Nephron (organoid): Measurements from ENCODE around the gene EMD.

ENCODE experiments used
- H3K27ac Mint-ChIP-seq, 3 experiments: 2 replicates each; pipeline ENCODE4 v1.8.0; 2020; ENCODE audit warnings: mixed read lengths in 3 of 3, mild to moderate bottlenecking in 2 of 3, moderate library complexity in 1 of 3
- H3K27me3 Mint-ChIP-seq: 2 replicates; pipeline ENCODE4 v1.8.0; 2021; ENCODE audit warnings: low read depth, mild to moderate bottlenecking, moderate library complexity, mixed read lengths
- H3K36me3 Mint-ChIP-seq: 2 replicates; pipeline ENCODE4 v1.8.0; 2020; ENCODE audit warnings: low read depth, mixed read lengths
- H3K4me1 Mint-ChIP-seq: 2 replicates; pipeline ENCODE4 v1.8.0; 2020; ENCODE audit warnings: mixed read lengths
- H3K4me3 Mint-ChIP-seq, 3 experiments: 2 replicates each; pipeline ENCODE4 v1.8.0; 2020; ENCODE audit warnings: mild to moderate bottlenecking in 3 of 3, mixed read lengths in 3 of 3, moderate library complexity in 2 of 3
- H3K9me3 Mint-ChIP-seq: 2 replicates; pipeline ENCODE4 v1.8.0; 2020; ENCODE audit warnings: mixed read lengths
- CTCF ChIP-seq, 3 experiments: fragments of 200-600 bp; sonication (generic); IDR thresholded peaks; one replicate each; pipeline ENCODE4 v1.5.0; 2021; ENCODE audit warnings: antibody characterized with exemption in 3 of 3; ENCODE audit not compliant: unreplicated experiment in 3 of 3

The EMD gene

GRCh38 chrX:154351183-154352011 is 27.7 kb upstream of the EMD start:
- TF ChIP-seq CTCF (IDR thresholded peaks at IDR 0.05; ENCODE audit: unreplicated experiment in 3 of 3), result no peak
- H3K27ac Mint-ChIP-seq, result no peak overlapping the region
- peaks cover 13% of the 10 kb centered on the region for H3K36me3 Mint-ChIP-seq
- H3K9me3 Mint-ChIP-seq, result no peaks in the 10 kb centered on the region
- H3K27me3 Mint-ChIP-seq, result no peaks in the 10 kb centered on the region
- H3K4me1 Mint-ChIP-seq, result no peaks in the 10 kb centered on the region
- no peak overlapping the region for H3K4me3 Mint-ChIP-seq

GRCh38 chrX:154352012-154352401 is 27.1 kb upstream of the EMD start:
- Mint-ChIP-seq H3K4me1 (no peaks in the 10 kb centered on the region), H3K36me3 (peaks cover 13% of the 10 kb centered on the region), H3K27ac (no peak overlapping the region), H3K4me3 (no peak overlapping the region), H3K9me3 (no peaks in the 10 kb centered on the region), H3K27me3 (no peaks in the 10 kb centered on the region)
- no peak for TF ChIP-seq CTCF (IDR thresholded peaks at IDR 0.05; ENCODE audit: unreplicated experiment in 3 of 3)

- H3K36me3 Mint-ChIP-seq, result peaks cover 10% of the 10 kb centered on the region
- no peaks in the 10 kb centered on the region for H3K4me1 Mint-ChIP-seq
- H3K27ac Mint-ChIP-seq, result no peak overlapping the region
- H3K9me3 Mint-ChIP-seq, result no peaks in the 10 kb centered on the region
- TF ChIP-seq CTCF (IDR thresholded peaks at IDR 0.05; ENCODE audit: unreplicated experiment in 3 of 3), result no peak
- H3K4me3 Mint-ChIP-seq, result no peak overlapping the region
- H3K27me3 Mint-ChIP-seq, result no peaks in the 10 kb centered on the region
Measured at GRCh38 chrX:154352466-154352865, 26.6 kb upstream of the EMD start.

GRCh38 chrX:154353172-154353843 is 25.8 kb upstream of the EMD start:
- Mint-ChIP-seq H3K27ac (no peak overlapping the region), H3K4me3 (no peak overlapping the region), H3K9me3 (no peaks in the 10 kb centered on the region), H3K36me3 (peaks cover 10% of the 10 kb centered on the region), H3K4me1 (no peaks in the 10 kb centered on the region), H3K27me3 (no peaks in the 10 kb centered on the region)
- TF ChIP-seq CTCF (IDR thresholded peaks at IDR 0.05; ENCODE audit: unreplicated experiment in 3 of 3), result no peak

- peaks cover 15% of the 10 kb centered on the region for H3K36me3 Mint-ChIP-seq
- TF ChIP-seq CTCF (IDR thresholded peaks at IDR 0.05; ENCODE audit: unreplicated experiment in 3 of 3), result no peak
- no peak overlapping the region for H3K4me3 Mint-ChIP-seq
- H3K9me3 Mint-ChIP-seq, result peaks cover 5% of the 10 kb centered on the region
- H3K27ac Mint-ChIP-seq, result no peak overlapping the region
- H3K4me1 Mint-ChIP-seq, result no peaks in the 10 kb centered on the region
- no peaks in the 10 kb centered on the region for H3K27me3 Mint-ChIP-seq
Measured at GRCh38 chrX:154354013-154354412, 25.1 kb upstream of the EMD start.
